Measurements from ENCODE around the gene TRMT10B. TPM values are rescaled to one million over a fixed set of nuclear protein-coding genes. Genes with fewer than 3 reads are reported as not detected.
A peak's percentile ranks its signal among the peaks of the same experiment; 100 is the strongest.

Gene TRMT10B
- total RNA-seq = 10 to 100 TPM in 1 of 4 donors, 1 to 10 TPM in 2, under 1 TPM in 1; 0.88 to 14.6 (median 5.2) TPM

GRCh38 chr9:37753489-37754190 lies at the start of gene TRMT10B:
Gene TRMT10B (plus strand): TSS chr9:37753805. CDS start chr9:37761932, 8,127 bp downstream.
- Histone ChIP-seq H3K9me3 (no peaks in the 10 kb centered on the region), H3K36me3 (no peaks in the 10 kb centered on the region), H3K27ac (peak within 1 kb of the TSS; percentile 82 to 91), H3K4me3 (peak within 1 kb of the TSS; percentile 64 to 97), H3K4me1 (no peaks in the 10 kb centered on the region), H3K27me3 (no peaks in the 10 kb centered on the region)
- DNase-seq = peak; percentile 62 to 69
- intact Hi-C loops (cut with DNase I; ENCODE audit: low total_unique reads) = no loop called here
- TF ChIP-seq CTCF (IDR thresholded peaks at IDR 0.05) (peak in 1 of 4 experiments; percentile 9), POLR2A (IDR thresholded peaks at IDR 0.05) (peak in 1 of 2 donors; percentile 30)

GRCh38 chr9:37705787-37706186 lies 47.8 kb upstream of the TRMT10B start:
- TF ChIP-seq CTCF (IDR thresholded peaks at IDR 0.05) (no peak), POLR2A (IDR thresholded peaks at IDR 0.05) (no peak)
- Histone ChIP-seq H3K4me1 (no peaks in the 10 kb centered on the region), H3K4me3 (no peak overlapping the region), H3K27ac (no peak overlapping the region), H3K27me3 (no peaks in the 10 kb centered on the region), H3K36me3 (no peaks in the 10 kb centered on the region), H3K9me3 (no peaks in the 10 kb centered on the region)
- no peak for DNase-seq
- intact Hi-C loops (cut with DNase I; ENCODE audit: low total_unique reads) = no loop called here

GRCh38 chr9:37706290-37706689 lies 47.3 kb upstream of the TRMT10B start:
- Histone ChIP-seq H3K4me3 (no peak overlapping the region), H3K9me3 (no peaks in the 10 kb centered on the region), H3K27me3 (no peaks in the 10 kb centered on the region), H3K4me1 (no peaks in the 10 kb centered on the region), H3K36me3 (no peaks in the 10 kb centered on the region), H3K27ac (no peak overlapping the region)
- TF ChIP-seq CTCF (IDR thresholded peaks at IDR 0.05) (no peak), POLR2A (IDR thresholded peaks at IDR 0.05) (no peak)
- intact Hi-C loops (cut with DNase I; ENCODE audit: low total_unique reads) = no loop called here
- DNase-seq = no peak

- Histone ChIP-seq H3K9me3 (no peaks in the 10 kb centered on the region), H3K4me1 (no peaks in the 10 kb centered on the region), H3K36me3 (no peaks in the 10 kb centered on the region), H3K27ac (no peak overlapping the region), H3K27me3 (no peaks in the 10 kb centered on the region), H3K4me3 (no peak overlapping the region)
- no peak for DNase-seq
- TF ChIP-seq POLR2A (IDR thresholded peaks at IDR 0.05) = no peak
- TF ChIP-seq CTCF (IDR thresholded peaks at IDR 0.05) = no peak
- intact Hi-C loops (cut with DNase I; ENCODE audit: low total_unique reads) = no loop called here
These were observed 45.9 kb upstream of the TRMT10B start for GRCh38 chr9:37707748-37708147.

GRCh38 chr9:37710046-37710445 lies 43.6 kb upstream of the TRMT10B start:
- Histone ChIP-seq H3K4me3 (no peak overlapping the region), H3K9me3 (no peaks in the 10 kb centered on the region), H3K36me3 (no peaks in the 10 kb centered on the region), H3K27me3 (no peaks in the 10 kb centered on the region), H3K27ac (no peak overlapping the region), H3K4me1 (no peaks in the 10 kb centered on the region)
- intact Hi-C loops (cut with DNase I; ENCODE audit: low total_unique reads) = no loop called here
- TF ChIP-seq CTCF (IDR thresholded peaks at IDR 0.05) (no peak), POLR2A (IDR thresholded peaks at IDR 0.05) (no peak)
- DNase-seq = no peak

Measured in uterus (tissue), 4 donors.